Bone marrow (tissue), 2 donors: ENCODE data around the gene KIF20B.
"Not testable (repeated sequence)": the region's sequence is repeated elsewhere in the genome, so short reads cannot be mapped to it uniquely, and the experiment has no call there.

ENCODE experiments used
- DNase-seq, 2 donors: peaks; one replicate each; lab custom pipeline; 2025; lab: John Stamatoyannopoulos, UW

Gene KIF20B

DNA sequence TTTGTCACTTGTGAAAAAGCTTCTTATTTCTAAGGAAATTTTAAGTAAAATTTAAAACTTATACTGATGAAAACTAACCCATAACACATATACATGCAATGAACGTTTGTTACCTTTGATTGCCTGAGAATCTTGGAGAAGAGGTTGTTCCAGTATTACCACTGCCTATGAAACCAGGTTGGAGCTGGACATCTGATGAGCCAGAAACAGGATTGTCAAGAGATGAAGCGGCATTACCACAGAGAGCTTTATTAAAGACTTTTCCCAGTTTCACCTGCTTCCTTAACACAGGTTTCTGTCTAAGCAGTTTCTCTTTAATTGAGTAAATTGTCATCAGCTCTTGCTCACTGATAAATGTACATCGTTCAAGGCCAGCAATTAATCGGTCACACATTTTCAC, 9.0 kb upstream of the KIF20B start:
- no peak for DNase-seq

DNA sequence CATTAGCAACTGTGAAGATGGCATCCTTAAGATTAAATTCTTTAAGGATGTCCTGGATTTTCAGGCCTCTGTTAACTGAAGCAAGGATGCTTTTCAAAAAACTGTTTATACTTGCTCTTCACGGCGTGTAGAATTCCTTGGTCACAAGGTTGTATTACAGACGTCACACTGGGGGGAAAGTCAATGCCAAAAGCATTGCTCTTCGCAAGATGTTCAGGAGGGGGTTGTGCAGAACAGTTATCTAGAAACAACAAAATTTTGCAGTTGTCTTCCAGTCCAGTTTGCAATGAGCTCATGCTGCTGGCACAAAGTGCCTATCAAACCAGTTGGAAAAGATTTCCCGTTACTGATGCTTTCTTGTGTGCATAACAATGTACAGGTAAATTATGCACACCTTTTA, 8.2 kb upstream of the KIF20B start:
- no peak for DNase-seq

DNA sequence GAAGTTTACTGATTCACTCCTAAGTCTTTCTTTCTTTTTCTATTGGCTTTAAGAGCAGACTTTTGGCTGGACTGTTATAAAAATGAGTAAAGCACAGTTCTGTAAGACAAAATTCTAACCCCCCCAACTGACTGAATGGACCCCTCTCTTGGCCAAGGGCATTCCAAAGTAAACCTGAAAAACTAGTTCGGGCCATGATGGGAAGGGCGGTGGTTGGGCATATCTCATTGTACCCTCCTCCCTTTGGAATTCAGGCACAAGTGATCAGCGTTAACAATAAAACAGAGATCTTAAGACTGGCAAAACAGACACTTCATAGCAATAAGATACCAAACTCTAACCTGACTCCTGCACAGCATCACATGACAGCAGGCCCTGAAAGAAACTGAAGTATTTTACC, 6.1 kb upstream of the KIF20B start:
- no peak for DNase-seq

DNA sequence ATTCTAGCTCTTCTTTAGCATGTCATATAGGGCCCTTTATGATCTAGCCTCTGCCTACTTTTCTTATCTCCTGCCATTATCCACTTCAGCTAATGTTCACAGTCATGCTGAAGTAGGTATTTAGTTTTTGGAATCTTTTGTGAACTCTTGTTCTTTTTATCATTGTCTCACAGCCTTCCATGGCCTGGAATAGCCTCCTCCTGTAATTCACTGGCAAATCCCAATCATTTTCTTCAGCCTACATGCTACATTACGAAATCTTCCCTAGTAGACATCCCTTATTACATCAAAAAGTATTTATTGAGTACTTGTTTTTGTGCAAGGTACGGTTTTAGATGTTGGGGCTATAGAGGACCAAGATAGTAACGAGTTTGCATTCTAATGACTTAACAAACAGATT, 3.4 kb upstream of the KIF20B start:
- DNase-seq = no peak

DNA sequence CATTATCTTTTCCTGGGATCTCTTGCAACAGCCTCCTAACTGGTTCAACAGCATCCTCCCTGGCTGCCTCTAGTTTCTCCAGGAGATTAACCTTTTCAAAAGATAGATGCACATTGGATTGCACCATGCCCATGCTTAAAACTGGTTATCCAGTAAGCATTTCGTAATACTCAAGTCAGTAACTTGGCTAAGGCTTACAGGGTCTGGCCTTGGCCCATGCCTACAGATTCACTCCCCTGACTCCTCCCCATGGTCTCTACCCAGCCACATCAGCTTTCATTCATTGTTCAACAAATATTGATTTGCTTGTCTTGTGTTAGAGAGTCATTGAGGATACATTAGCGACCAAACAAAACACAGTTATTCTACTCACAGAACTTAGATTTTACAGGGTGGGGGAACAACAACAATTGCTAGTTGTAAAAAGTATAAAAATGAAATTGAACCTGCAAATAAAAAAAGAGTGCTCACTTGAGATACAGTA, 1.8 kb upstream of the KIF20B start:
- no peak for DNase-seq

DNA sequence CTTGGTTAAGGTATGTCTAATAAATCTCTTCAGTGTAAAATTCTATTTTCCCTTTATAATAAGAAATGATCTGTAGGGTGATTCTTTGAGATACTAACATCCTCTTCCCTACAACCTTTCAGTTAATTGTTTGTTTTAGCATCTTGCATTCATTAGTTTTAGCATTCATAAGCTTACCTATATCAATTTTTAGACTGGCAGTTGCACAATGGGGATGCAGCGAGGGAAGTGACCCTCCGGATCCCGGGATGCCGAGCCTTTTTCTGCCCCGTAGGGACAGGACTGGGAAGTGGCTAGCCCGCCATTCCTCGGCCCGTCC, 508 bp upstream of the KIF20B start:
- no peak for DNase-seq

DNA sequence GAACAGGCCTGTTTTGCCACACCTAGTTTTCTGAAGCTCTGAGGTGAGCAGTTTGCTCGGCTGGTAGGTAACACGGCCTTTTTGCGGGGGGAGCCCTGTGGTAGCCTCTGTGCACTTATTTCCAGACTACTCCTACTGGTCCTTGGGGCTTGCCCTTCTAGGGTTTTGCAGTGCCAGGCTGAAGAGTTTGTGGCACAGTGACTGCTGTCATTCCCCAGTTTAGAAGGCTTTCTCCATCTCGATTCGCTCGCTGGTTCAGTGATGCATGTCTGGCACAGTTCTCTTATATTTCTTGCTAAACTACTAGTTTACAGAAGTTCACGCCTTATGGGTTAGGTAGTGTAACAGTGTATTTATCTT, 711 bp downstream of the KIF20B start:
- no peak for DNase-seq

DNA sequence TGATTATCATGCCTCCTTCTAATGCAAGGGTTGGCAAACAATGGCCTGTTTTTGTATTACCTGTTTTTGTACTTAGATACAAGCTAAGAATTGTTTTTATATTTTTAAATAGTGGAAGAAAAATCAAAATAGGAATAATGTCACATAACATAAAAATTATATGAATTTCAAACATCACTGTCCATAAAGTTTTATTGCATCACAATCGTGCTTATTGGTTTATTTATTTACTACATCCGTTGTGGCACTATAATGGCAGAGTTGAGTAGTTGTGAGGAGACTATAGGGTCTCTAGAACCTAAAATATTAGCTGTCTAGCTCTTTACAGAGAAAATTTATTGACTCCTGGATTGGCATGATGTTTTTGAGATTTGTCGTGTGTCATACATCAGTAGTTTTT, 4.1 kb downstream of the KIF20B start:
- DNase-seq = no peak

DNA sequence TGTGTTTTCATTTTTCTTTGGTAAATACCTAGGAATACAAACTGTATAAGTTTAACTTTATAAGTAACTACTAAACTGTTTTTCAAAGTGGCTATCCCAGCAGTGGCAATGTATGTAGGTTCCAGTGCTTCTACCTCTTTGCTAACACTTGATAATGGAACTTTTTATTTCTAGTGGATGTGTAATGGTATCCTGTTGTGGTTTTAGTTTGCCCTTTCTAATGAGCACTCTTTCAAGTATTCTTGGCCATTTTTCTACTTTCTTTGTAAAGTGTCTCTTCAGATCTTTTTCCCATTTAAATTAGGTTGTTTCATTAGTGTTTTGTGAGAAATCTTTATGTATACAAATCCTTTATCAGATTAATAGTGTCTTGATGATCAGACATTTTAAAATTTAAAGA, 4.6 kb downstream of the KIF20B start:
- DNase-seq = no peak

DNA sequence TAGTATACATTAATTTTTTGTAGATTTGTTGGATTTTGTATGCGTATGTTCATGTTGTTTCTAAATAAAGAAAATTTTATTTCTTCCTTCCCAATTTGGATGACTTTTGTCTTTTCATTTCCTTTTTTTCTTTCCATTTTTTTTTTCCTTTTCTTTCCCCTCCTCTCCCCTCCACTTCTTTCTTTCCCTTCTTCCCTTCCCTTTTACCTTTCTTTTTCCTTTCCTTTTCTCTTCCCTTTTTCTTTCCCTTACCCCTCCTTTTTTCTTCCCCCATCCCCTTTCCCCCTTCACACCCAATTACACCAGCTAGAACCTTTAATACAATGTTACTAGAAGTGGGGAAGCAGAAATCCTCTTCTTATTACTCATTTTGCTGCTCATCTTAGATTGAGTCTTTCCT, 6.0 kb downstream of the KIF20B start:
- DNase-seq = no peak

DNA sequence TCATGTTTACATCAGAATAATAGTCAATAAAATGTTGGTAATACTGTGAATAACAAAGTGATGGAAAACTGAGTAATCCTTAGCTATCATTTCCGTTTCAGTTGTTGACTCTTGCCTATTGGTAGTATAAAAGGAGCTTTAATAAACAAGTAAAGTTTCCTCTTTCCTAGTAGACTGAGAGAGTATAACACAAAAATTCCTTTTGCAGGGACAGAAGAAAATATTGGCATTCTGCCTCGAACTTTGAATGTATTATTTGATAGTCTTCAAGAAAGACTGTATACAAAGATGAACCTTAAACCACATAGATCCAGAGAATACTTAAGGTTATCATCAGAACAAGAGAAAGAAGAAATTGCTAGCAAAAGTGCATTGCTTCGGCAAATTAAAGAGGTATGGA, 9.4 kb downstream of the KIF20B start:
- no peak for DNase-seq

DNA sequence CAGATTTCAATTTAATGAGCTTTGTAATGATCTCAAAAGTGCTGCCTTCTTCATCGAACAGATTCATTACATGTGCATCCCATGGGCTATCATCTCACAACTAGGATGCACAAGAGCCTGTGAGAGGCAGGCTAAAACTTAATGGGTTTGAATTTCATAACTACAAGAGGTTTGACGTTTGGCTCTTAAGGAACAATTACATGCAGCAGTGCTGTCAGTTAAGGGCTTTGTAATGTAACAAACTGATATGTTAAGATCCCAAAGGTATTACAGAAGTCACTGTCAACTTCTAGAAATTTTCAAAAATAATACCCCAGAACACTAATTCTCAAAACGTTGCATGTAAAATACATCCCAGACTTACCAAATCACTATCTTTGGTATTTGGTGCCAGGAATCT, 33.2 kb downstream of the KIF20B start:
- no peak for DNase-seq

DNA sequence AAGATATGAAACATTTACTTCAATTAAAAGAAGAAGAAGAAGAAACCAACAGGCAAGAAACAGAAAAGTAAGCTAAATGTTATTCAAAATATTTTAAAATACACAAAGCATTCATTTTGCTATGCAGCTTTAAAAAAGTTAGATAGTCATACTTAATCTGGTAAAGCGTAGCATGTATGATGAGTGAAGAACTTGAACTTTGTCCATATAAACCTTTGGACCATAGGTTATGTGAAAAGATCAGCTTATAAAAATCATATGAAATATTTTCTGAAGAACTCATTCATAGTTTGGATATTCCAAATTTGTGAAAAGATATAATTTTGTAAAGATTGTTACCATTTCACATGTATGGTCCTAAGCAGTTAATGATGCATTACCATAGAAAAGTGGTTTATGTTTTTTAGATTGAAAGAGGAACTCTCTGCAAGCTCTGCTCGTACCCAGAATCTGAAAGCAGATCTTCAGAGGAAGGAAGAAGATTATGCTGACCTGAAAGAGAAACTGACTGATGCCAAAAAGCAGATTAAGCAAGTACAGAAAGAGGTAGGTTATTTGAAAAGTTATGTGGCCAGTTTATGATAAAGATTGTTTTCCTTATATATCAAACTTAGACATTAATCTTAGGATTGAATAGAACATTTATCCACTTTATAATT, 37.3 kb downstream of the KIF20B start:
- DNase-seq = peak in 1 of 2 donors; percentile 67

DNA sequence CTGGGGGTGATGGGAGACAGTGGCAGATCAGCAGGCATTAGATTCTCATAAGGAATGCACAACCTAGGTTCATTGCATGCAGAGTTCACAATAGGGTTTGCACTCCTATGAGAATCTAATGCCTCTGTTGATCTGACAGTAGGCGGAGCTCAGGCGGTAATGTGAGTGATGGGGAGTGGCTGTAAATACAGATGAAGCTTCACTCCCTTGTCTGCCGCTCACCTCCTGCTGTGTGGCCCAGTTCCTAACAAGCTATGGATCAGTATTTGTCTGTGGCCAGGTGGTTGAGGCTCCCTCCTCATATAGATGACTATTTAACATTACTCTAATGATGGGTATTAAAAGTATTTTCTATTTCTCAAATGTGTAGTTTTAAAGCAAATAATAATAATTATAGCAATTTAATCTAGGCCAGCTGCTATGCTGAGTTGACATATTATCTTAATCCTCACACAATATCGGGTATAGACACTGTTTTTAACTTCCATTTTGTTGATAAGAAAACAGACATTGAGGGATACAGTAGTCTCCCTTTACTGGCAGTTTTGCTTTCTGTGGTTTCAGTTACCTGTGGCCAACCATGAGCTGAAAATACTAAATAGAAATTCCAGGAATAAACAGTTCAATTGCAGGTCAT, 39.9 kb downstream of the KIF20B start:
- DNase-seq = no peak

DNA sequence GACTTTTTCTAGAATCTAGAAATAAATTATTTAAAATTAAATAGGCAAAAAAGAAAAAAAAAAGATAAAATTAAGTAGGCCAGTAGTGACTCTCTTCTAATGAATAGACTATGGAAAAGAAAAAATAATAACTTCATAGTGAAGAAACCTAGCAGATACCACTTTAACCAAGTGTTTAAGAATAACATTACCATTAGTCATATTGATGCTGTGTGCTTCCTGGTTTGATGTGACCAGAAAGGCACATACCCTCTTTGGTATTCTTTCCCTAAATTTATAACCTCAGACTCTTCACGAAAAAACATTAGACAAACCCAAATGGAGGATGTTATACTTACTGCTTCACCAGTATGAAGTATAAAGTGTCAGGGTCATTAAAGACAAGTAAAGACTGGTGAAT, 42.6 kb downstream of the KIF20B start:
- DNase-seq = no peak

DNA sequence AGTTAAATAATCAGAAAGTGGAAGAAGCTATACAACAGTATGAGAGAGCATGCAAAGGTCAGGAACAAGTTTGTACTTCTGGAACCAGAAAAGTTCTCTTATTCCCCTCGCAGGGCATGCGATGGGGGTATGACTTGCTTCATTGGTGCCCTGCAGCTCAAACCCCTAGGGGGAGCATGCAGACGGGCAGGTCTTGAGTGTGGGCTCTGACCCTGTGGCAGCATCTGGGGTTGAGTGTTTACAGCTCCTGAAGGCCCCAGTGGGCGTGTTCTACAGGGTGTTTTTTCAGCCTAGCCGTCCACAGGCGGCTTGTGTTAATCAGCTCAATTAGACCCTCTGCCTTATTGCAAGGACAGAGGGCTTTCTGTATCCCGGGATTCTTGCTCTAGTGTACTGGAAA, 44.5 kb downstream of the KIF20B start:
- DNase-seq = no peak

DNA sequence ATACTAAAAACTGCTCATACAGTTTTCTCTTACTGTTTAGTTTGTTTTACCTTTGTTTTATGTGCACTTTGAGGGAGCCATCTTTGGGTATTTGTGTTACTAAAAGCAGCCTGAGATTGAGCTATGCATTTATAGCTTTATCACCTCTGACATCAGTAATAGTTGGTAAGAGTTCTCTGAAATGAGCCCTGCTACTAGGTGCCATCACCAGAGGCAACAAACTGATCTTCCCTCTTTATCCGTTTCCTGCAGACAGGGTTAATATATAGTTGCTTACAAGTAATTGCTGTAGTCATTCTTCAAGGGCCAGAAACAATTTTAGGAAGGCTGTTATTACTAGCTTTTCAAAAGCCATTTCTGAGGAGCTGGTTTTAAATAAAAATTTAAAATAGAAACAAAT, 49.1 kb downstream of the KIF20B start:
- no peak for DNase-seq

DNA sequence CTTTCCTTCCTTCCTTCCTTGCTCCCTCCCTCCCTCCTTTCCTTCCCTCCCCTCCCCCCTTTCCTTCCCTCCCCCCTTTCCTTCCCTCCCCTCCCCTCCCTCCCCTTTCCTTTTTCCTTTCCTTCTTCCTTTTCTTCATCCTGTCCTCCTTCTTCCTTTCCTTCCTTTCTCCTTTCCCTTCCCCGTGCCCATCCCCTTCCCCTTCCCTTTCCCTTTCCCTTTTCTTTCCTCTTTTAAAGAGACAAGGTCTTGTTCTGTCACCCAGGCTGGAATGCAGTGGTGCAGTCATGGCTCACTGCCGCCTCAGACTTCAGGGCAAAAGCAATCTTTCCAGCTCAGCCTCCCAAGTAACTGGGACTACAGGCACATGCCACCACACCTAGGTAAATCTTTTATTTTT, 54.0 kb downstream of the KIF20B start:
- DNase-seq = no peak

DNA sequence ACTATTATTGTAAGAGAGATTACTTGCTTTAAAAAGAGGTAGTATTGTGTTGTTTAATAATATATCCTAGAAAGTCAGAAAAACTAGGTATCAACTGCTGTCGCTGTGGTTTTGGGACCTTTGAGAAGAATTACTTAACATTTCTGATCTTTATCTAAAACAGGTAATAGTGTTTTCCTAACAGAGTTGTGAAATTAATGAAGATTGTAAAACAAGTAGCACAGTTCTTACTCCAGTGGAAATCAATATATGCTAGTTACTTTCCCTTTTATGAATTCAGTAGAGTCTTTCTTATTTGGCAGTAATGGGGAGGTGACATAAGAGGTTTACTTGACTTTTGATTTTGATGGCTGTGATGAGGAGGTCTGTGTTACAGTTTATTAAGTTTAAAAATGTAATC, 58.1 kb downstream of the KIF20B start:
- no peak for DNase-seq

DNA sequence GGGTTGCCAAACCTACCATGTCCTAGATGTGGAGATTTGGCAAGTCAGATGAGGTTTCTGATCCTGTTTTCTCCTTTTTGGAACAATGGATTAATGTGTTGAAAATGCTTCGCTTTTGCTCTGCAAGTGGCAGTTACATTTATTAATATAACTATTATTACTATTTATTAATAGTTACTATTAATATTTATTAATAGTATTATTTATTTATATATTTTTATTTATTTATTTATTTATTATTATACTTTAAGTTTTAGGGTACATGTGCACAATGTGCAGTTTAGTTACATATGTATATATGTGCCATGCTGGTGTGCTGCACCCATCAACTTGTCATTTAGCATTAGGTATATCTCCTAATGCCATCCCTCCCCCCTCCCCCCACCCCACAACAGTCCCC, 62.3 kb downstream of the KIF20B start:
- DNase-seq = not testable (repeated sequence)

DNA sequence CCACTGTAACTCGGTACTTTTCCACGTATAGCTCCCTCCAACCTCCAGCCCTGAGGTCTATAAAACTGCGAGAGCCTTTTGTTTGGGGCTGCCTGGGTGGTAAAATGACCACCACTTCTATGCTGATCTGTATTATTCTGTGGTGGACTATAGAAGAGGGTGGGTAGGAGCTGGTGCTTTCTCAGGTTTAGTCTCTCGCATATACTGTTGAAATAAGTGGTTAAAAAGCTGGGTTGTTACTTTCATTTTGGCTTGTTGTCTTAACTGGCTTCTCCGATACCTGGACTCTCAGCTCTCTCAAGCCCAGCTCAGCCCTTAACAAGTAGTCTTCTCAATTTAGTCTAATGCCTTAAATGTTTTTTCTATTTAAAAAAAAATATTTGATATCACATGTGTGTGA, 70.3 kb downstream of the KIF20B start:
- no peak for DNase-seq

DNA sequence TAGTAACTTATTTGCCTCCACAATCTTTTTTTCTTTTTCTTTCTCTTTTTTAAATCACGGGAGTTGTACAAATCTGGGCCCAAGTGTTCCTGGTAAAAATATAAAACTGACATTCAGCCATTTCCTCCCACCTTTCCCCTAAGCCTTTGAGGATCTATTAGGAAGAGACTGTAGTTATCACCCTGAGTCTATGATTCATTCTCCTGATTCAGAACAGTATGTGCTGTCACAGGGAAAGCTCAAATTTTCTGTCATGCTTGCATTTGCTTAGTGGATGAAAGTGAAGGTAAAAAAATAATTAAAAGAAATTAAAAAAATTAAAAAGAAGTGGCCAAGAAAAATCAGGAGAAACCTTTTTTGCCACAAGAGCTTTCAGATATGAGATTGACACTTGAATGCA, 71.7 kb downstream of the KIF20B start:
- no peak for DNase-seq

DNA sequence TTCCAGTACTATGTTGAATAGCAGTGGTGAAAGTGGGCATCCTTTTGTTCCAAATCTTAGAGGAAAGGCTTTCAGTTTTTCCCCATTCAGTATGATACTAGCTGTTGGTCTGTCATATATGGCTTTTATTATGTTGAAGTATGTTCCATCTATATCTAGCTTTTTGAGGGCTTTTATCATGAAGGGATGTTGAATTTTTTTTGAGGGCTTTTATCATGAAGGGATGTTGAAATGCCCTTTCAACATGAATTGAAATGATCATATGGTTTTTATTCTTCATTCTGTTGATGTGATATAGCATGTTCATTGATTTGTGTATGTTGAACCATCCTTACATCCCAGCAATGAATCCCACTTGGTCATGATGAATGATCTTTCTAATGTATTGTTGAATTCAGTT, 75.3 kb downstream of the KIF20B start:
- DNase-seq = no peak

DNA sequence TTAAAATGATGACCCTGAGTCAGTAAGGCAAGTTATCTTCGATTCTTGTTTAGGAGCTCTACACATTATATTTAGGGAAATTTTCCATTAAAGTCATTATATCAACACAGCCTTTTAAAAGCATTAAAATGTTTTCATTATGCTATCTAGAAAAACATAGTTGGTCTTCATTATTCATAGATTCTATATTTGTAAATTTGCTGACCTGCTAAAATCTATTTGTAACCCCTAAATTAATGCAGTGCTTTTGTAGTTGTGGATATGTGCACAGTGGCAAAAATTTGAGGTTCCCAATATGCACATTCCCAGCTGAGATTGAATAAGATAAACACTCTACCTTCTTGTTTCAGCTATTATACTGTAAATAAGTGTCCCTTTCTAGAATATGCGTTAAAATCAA, 81.1 kb downstream of the KIF20B start:
- no peak for DNase-seq
